HG03139 (cell line): Measurements from ENCODE around the gene SPATA21.
A peak's percentile ranks its signal among the peaks of the same experiment; 100 is the strongest.

Experiments
- ATAC-seq: cut with Tn5 transposase; IDR thresholded peaks from one replicate; pipeline ENCODE4 v1.9.1; 2021; ENCODE audit not compliant: unreplicated experiment

The SPATA21 gene

DNA sequence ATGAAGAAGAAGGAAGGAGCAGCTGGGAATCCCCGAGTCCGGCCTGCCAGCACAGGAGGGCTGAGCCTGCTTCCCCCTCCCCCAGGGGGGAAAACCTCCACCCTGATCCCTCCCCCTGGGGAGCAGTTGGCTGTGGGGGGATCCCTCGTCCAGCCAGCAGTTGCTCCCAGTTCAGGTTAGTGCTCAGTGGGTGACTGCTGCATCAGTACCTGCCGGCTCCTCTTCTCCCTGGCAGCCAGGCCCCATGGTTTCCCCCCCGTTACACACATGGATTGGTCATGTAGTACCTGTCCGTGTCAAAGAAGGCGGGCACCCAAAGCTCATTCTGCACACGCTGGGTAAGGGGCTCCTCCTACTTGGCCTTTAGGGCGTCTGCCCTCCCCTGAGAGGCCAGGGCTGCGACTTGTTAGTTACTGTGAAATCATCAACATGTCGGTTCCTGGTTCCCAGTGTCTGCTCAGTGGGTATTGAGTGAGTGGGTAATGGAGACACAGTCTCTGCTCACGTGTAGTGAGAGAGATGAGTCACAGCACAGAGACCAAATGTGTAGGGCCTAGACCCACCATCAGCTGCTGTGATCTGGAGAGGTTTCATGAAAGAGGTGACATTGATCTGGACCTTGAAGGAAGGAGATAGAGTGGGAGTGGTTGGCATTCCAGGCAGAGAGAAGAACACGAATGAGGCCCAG is 14.8 kb upstream of the SPATA21 start:
- no peak for ATAC-seq

DNA sequence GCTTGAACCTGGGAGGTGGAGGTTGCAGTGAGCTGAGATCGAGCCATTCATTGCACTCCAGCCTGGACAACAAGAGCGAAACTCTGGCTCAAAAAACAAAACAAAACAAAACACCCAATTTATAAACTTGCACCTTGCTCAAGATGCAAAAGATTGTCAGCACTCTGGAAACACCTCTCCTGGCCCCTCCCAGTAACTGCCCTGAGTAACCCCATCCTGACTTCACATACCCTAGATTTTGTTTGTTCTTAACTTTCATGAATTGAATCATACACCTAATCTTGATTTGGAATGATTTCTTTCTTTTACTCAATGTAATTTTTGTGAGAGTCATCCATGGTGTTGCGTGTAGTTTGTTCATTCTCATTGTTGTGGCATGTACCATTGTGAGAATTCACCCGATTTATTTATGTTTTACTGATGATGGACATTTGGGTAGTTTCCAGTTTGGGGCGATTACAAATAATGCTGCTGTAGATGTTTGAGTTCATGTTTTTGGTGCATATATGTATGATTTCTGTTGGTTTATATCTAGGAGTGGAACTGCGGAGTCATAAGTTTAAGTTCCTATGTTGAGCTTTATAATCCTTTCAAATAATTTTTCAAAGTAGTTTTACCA is 13.7 kb upstream of the SPATA21 start:
- no peak for ATAC-seq

DNA sequence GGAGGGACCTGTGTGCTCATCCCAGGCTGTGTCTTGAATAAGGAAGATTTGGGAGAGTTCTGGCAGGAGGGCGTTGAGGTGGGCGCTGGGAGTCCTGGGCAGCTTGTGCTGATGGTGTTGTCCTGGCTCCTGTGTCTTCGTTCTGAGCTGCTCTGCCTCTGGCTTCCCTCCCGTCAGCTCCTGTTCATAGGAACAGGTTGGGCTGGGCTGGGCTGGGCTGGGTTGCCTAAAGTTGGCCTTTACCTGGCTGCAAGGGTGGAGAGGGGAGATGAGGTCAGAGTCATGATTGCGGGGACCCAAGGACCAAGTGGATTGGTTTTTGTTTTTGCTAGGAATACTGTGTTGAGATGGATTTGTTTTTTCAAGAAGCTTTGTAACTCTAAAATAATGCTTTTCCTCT is 12.4 kb upstream of the SPATA21 start:
- ATAC-seq, result no peak

GRCh38 chr1:16449065-16449464 is 11.8 kb upstream of the SPATA21 start:
- ATAC-seq, result no peak

GRCh38 chr1:16447641-16448040 is 10.4 kb upstream of the SPATA21 start:
- no peak for ATAC-seq

DNA sequence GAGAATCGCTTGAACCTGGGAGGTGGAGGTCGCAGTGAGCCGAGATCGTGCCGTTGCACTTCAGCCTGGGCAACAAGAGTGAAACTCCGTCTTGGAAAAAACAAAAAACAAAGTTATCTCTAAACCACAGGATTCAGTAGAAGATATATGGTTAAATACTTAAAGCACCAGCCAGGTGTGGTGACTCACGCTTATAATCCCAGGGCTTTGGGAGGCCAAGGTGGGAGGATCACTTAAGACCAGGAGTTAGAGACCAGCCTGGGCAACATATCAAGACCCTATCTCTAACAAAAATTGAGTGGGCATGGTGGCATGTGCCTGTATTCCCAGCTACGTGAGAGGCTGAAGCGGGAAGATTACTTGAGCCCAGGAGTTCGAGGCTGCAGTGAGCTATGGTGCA is 8.9 kb upstream of the SPATA21 start:
- ATAC-seq, result no peak

DNA sequence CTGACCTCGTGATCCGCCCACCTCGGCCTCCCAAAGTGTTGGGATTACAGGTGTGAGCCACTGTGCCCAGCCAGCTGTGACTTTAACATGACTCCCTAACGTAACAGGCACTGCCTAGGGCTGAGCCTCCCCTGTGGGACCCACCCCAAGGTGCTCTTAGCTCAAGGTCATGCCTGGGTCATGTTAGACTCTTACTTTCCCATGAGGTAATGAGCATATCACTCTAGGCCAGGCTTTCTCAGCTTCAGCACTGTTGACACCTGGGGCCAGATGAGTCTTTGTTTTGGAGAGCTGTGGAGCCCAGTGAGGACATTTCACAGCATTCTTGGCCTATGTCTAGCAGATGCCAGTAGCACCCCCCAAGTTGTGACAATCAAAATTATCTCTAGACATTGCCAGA is 7.8 kb upstream of the SPATA21 start:
- ATAC-seq, result no peak

DNA sequence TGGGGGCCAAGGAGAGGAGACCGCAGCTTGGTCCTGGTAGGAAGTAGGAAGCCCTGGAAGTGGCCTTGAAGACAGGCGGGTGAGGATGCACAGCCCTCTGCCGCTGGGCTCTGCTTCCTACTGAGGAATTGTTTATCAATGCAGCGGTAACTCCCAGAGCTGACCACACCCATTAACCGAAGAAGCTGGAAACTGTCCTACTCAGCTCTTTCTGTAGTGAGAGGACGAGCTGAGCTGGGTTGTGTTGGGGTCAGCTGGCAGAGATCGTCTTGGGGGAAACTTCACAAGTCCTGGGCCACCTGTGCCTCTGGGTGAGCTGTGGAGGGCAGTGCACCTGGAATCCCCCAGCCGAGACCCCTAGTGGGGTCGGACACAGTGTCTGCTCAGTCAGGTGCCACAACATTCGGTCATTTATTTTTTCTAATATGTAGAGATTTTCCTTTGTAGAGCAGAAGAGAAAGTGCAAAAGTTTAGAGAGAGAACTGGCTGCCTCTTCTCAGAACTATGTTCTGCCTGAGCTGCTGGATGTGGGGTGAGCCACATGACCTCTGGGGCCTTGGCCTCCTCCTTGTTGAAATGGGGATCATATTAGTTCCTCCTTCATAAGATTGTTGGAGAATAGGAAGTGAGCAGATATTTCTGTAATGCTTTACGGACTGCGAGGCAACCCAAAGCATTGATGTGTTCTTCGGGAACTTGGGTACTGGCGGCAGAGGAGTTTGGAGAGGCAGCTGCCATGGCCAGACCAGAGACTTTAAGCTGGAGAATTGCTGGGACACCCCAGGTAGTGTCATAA is 6.9 kb upstream of the SPATA21 start:
- no peak for ATAC-seq

DNA sequence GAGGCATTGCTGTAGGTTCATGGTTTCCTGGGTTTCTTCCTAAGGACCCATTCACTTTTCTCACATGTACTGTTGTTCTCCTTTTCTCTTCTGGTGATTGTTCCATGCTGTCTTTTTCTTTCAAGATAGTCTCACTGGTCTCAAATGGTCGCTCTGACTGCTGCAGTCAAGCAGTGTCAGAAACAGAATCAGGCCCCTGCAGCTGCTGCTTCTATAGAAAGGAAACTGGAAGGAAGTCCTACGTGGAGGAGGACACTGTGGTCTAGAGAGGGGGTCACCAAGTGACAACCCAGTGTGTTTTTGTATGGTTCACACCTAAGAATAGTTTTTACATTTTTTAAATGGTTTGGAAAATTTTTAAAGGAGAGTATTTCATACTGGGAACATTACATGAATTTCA is 5.7 kb upstream of the SPATA21 start:
- ATAC-seq, result no peak

DNA sequence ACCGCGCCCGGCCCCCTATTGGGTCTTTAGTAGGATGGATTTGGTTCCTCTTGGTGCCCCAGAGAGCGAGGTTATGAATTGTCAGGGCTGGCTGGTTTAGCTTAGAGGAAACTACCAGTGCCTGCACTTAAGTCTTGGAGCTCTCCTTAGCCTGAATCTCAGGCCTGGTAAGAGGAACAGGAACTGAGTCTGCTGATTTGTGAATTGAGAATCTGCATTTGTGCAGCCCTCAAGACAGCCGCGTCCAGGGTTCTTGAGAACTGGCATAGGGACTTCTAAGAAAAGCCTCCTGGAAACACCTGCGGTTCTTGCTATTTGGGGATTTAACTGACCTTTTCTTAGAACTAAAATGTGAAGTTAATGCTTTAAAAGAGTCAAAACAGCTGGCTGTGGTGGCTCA is 5.0 kb upstream of the SPATA21 start:
- ATAC-seq, result no peak

GRCh38 chr1:16441282-16441665 is 4.0 kb upstream of the SPATA21 start:
- ATAC-seq, result no peak

DNA sequence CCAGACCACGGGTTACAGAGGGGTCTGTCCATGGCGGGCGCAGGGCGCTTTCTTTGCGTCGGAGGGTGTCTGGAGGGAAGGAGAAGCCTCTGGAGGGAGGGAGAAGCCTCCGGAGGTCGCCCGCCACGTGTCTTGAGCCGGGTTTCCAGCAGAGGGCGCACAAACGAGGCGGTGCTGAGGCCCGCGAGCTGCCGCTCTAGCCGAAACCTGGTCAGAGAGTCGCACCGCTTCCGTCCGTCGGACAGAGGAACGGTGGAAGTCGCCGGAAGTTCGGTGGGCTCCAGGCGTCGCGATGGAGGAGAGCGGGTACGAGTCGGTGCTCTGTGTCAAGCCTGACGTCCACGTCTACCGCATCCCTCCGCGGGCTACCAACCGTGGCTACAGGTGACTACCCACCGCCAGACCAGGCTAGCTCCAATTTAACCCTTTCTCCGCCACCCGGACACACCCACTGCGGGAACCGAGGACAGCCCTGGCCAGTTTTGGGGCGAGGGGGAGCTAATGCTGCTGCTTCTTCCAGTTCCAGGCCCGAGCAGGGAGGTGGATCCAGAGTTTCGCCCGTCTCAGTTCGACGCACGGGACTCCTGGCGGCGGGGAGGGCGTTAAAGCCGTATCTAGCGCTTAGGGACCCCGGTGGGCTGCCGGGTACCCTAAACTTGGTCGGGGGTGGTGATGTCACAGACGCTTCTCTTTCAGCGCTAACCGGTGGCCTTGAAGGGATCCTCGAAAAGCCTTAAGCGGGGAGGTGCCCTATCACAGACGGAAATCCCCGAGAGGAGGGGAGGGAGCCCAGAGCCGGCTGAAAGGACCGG is 3.5 kb upstream of the SPATA21 start, which contains the start of gene NECAP2:
NECAP2 (plus strand) TSS at position 255 of the 812 bp plus-strand sequence; CDS start at position 293, 38 bp downstream.
- ATAC-seq, result peak; percentile 81

DNA sequence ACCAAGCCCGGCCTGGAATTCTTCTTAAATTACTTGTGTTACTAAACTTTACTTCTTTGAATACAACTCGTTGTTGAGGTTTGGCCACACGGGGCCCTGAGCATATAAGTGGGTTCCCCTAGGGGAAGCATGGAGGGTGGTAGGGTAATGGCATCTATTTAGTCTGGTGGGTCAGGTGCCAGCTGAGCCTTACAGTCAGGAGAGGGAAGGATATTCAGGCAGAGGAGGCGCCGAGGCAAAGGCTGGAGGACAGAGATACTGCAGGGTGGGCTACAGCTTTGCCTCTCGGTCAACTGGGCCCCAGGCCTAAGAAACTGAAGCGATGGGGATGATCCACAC is 2.9 kb upstream of the SPATA21 start:
- peak; percentile 17 for ATAC-seq

- no peak for ATAC-seq
Observed at GRCh38 chr1:16438924-16439323, 1.7 kb upstream of the SPATA21 start.

- no peak for ATAC-seq
Observed at GRCh38 chr1:16438516-16438915, 1.3 kb upstream of the SPATA21 start.

DNA sequence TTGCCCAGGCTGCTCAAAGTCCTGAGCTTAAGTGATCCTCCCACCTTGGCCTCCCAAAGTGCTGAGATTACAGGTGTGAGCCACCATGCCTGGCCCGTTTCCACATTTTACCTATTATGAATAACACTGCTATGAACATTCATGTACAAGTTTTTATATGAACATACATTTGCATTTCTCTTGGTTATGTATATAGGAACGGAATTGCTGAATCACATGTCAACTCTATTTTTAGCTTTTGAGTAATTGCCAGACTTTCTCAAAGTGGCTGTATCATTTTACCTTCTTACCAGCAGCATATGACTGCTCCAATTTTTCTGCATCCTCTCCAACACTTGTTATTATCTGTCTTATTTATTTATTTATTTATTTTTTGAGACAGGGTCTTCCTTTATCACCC is 2.7 kb downstream of the SPATA21 start:
- ATAC-seq, result no peak

- ATAC-seq, result no peak
Observed at GRCh38 chr1:16434007-16434406, 3.2 kb downstream of the SPATA21 start.

GRCh38 chr1:16433030-16433429 is 4.2 kb downstream of the SPATA21 start:
- no peak for ATAC-seq

DNA sequence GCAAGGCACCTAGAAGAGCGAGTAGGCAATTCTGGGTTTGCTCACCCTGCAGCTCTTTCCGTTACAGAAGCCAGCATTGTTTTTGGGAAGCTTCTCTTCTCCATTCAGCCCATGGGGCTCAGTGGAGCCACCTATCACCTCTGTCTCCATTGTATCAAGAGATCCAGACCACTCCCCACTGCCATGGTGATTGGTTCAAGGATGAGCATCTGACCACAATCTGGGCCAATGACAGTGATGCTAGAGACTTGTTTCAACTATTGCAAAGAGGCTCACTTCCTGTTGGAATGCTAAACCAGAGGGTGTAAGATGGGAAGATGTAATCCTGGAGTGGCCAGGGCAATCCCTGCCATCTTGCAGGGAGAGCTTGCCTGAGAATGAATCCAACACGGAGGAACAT is 6.6 kb downstream of the SPATA21 start:
- no peak for ATAC-seq

GRCh38 chr1:16425125-16426025 is 11.8 kb downstream of the SPATA21 start:
- no peak for ATAC-seq
